Esophagus muscularis mucosa (tissue), 3 donors: ENCODE data around the gene TRMT44.

Source experiments
- POLR2AphosphoS5 ChIP-seq, 2 donors: sonication (generic); formaldehyde crosslinking; IDR thresholded peaks; one replicate each; pipeline ENCODE4 v1.6.1; 2017; ENCODE audit warnings: antibody characterized with exemption in 2 of 2
- TF ChIP-seq, protein P1 (sequence below), 3 experiments: fragments of 200-600 bp in 2 of 3; fragments of 450-650 bp in 1 of 3; sonication (generic) in 2 of 3; IDR thresholded peaks; one replicate each; pipeline ENCODE4 v1.5.1; 2017 to 2019; ENCODE audit warnings: antibody characterized with exemption in 3 of 3, mild to moderate bottlenecking in 2 of 3, moderate library complexity in 1 of 3

DNA sequence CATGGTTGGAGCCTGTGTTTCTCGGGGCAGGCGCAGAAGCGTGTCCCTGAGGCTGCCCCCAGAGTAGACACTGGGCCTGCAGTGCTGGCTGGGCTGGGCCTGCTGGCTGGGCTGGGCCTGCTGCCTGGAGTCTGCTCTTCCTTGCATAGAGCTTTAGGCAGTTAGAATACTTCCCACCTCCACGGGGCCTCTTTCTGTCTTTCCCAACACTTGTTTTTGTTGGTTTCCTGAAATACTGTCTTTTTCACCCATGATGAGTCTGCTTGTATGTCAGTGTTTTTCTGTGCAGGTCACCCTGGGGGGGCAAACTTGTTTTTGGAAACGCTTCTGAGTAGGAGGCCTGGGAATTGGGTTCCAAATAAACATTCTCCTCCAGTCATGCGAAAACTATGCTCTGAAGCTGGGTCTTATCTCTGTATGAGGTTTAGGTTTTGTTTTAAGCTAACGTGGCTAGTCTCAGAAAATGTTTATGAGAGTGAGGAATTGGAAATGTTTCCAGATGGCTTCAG, 32.2 kb downstream of the TRMT44 start:
- no peak for TF ChIP-seq POLR2AphosphoS5 (IDR thresholded peaks at IDR 0.05)
- TF ChIP-seq, protein P1, sequence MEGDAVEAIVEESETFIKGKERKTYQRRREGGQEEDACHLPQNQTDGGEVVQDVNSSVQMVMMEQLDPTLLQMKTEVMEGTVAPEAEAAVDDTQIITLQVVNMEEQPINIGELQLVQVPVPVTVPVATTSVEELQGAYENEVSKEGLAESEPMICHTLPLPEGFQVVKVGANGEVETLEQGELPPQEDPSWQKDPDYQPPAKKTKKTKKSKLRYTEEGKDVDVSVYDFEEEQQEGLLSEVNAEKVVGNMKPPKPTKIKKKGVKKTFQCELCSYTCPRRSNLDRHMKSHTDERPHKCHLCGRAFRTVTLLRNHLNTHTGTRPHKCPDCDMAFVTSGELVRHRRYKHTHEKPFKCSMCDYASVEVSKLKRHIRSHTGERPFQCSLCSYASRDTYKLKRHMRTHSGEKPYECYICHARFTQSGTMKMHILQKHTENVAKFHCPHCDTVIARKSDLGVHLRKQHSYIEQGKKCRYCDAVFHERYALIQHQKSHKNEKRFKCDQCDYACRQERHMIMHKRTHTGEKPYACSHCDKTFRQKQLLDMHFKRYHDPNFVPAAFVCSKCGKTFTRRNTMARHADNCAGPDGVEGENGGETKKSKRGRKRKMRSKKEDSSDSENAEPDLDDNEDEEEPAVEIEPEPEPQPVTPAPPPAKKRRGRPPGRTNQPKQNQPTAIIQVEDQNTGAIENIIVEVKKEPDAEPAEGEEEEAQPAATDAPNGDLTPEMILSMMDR (IDR thresholded peaks at IDR 0.05): no peak
